ENCODE measurements around the gene SAMD14. TPM values are rescaled to one million over a fixed set of nuclear protein-coding genes. Genes with fewer than 3 reads are reported as not detected.

SAMD14 gene
- total and polyA plus RNA-seq, 2 experiments from 2014 or later: 0.70 to 4.7 TPM

DNA sequence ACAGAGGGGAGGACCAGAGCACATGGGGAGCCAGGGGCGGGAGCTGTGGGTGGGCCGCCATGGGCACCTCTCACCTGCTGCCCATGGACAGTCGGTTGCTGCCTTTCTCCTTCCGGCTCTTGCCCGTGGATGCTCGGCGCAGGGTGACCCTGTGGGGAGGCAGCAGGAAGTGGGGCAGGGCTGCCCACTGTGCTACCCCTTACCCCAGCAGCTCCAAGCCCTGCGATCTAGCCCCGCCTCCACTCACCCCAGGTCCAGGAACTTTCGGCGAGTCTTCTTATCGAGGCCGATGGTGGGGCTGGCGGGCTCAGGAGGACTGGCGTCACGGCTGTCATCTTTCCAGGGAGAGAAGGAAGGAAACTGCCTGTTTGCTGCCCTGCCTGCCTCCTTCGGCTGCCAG, 14.2 kb downstream of the SAMD14 start (continued):
- TF ChIP-seq, protein P1, sequence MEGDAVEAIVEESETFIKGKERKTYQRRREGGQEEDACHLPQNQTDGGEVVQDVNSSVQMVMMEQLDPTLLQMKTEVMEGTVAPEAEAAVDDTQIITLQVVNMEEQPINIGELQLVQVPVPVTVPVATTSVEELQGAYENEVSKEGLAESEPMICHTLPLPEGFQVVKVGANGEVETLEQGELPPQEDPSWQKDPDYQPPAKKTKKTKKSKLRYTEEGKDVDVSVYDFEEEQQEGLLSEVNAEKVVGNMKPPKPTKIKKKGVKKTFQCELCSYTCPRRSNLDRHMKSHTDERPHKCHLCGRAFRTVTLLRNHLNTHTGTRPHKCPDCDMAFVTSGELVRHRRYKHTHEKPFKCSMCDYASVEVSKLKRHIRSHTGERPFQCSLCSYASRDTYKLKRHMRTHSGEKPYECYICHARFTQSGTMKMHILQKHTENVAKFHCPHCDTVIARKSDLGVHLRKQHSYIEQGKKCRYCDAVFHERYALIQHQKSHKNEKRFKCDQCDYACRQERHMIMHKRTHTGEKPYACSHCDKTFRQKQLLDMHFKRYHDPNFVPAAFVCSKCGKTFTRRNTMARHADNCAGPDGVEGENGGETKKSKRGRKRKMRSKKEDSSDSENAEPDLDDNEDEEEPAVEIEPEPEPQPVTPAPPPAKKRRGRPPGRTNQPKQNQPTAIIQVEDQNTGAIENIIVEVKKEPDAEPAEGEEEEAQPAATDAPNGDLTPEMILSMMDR (conservative IDR thresholded peaks at IDR 0.05; ENCODE audit: low read depth in 2 of 2): no peak
- no peak for TF ChIP-seq POLR2AphosphoS5 (IDR thresholded peaks at IDR 0.05; ENCODE audit: low read depth)
- TF ChIP-seq, protein P2, sequence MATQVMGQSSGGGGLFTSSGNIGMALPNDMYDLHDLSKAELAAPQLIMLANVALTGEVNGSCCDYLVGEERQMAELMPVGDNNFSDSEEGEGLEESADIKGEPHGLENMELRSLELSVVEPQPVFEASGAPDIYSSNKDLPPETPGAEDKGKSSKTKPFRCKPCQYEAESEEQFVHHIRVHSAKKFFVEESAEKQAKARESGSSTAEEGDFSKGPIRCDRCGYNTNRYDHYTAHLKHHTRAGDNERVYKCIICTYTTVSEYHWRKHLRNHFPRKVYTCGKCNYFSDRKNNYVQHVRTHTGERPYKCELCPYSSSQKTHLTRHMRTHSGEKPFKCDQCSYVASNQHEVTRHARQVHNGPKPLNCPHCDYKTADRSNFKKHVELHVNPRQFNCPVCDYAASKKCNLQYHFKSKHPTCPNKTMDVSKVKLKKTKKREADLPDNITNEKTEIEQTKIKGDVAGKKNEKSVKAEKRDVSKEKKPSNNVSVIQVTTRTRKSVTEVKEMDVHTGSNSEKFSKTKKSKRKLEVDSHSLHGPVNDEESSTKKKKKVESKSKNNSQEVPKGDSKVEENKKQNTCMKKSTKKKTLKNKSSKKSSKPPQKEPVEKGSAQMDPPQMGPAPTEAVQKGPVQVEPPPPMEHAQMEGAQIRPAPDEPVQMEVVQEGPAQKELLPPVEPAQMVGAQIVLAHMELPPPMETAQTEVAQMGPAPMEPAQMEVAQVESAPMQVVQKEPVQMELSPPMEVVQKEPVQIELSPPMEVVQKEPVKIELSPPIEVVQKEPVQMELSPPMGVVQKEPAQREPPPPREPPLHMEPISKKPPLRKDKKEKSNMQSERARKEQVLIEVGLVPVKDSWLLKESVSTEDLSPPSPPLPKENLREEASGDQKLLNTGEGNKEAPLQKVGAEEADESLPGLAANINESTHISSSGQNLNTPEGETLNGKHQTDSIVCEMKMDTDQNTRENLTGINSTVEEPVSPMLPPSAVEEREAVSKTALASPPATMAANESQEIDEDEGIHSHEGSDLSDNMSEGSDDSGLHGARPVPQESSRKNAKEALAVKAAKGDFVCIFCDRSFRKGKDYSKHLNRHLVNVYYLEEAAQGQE (IDR thresholded peaks at IDR 0.05; ENCODE audit: unreplicated experiment): no peak
- no peak for TF ChIP-seq NANOG (IDR thresholded peaks at IDR 0.05; ENCODE audit: borderline replicate concordance)
- no peak for TF ChIP-seq JUNB (IDR thresholded peaks at IDR 0.05; ENCODE audit: unreplicated experiment)

DNA sequence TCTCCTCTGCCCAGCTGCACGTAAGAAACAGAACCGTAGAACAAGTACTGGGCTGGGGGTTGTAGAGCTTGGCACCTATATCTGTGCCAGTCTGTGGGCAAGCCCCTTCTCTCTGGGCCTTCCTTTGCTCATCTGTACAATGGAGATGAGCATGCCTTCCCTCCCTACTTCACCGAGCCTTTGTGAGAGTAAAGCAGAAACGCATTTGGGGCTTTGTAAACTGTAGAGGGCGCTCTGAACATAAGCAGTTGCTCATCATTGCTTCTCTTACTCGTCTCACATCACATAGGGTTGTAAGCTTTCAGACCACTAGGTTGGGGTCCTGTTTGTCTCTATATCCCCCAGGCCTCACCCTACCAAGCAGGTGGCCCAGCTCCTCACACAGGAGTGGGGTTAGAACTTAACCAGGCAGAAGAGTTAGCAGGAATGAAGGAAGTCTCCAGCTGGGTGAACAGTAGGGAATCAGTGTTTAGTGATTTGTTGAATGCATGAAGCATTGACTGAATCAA, 15.1 kb downstream of the SAMD14 start:
- Mint-ChIP-seq H3K9me3 (no peaks in the 10 kb centered on the region), H3K4me3 (no peak overlapping the region; the same call in 2 of the 3 replicates), H3K36me3 (ENCODE audit: low read depth) (peaks cover 4% of the 10 kb centered on the region; the same call in 2 of the 3 replicates), H3K4me1 (peaks cover 18% of the 10 kb centered on the region), H3K27ac (no peak overlapping the region), H3K27me3 (ENCODE audit: insufficient read depth, low read depth, poor library complexity) (peaks cover 30% of the 10 kb centered on the region)
- peaks cover 6% of the 10 kb centered on the region; the same call in 1 of the 2 replicates for H3F3A ChIP-seq (replicated peaks; ENCODE audit: low read depth)
- no peak overlapping the region for H3K4me3 ChIP-seq
- no peaks in the 10 kb centered on the region for H4K20me1 ChIP-seq (replicated peaks; ENCODE audit: insufficient read depth)
- H3K27me3 ChIP-seq (ENCODE audit: insufficient read depth): peaks cover 35% of the 10 kb centered on the region
- H3K4me2 ChIP-seq: no peak overlapping the region
- peaks cover 16% of the 10 kb centered on the region; the same call in 1 of the 2 replicates for H3K4me1 ChIP-seq (ENCODE audit: insufficient read depth)
- no peak overlapping the region for H2AFZ ChIP-seq
- H3K79me2 ChIP-seq (replicated peaks; ENCODE audit: insufficient read depth): no peaks in the 10 kb centered on the region
- ATAC-seq (peak; percentile 18), DNase-seq (ENCODE audit: low spot score) (peak; percentile 94)
- H3K9me2 ChIP-seq (ENCODE audit: insufficient read depth): no peaks in the 10 kb centered on the region
- no peaks in the 10 kb centered on the region for H3K36me3 ChIP-seq (ENCODE audit: insufficient read depth)
- no peak for TF ChIP-seq CREB1 (CRISPR knock-in tag; IDR thresholded peaks at IDR 0.05; ENCODE audit: low read depth)
- TF ChIP-seq, protein P1 (conservative IDR thresholded peaks at IDR 0.05; ENCODE audit: low read depth in 2 of 2): peak; percentile 86 to 93
- no peak overlapping the region for H3K27ac ChIP-seq (ENCODE audit: low read depth)

Data from GM23338 (cell line).